OCI-LY7 (cell line): ENCODE measurements around the gene LEPROT.

ENCODE experiments used
- CTCF ChIP-seq: fragments of 200-600 bp; sonication (generic); conservative IDR thresholded peaks from 2 replicates; pipeline ENCODE4 v1.5.1; 2014; ENCODE audit warnings: mild to moderate bottlenecking, antibody characterized with exemption, low read length, moderate library complexity, mixed read lengths
- EZH2phosphoT487 ChIP-seq: fragments of 200-600 bp; sonication (generic); IDR thresholded peaks from 2 replicates; pipeline ENCODE4 v1.6.1; 2018; ENCODE audit warnings: low read depth, borderline replicate concordance, mild to moderate bottlenecking, mixed run types, antibody characterized with exemption, low read length, moderate library complexity, mixed read lengths

- TF ChIP-seq CTCF (no peak), EZH2phosphoT487 (no peak)
Measured at GRCh38 chr1:65480684-65481405, 60.4 kb downstream of the LEPROT start.
